Stimulated activated naive CD4-positive, alpha-beta T cell treated with Interleukin-2 at 50 U/mL for 16 hours (primary cell): ENCODE data around the gene RPP14.
"Not testable (repeated sequence)": the region's sequence is repeated elsewhere in the genome, so short reads cannot be mapped to it uniquely, and the experiment has no call there.

Experiments used
- DNase-seq: peaks from one replicate; lab custom pipeline; 2025; lab: John Stamatoyannopoulos, UW

The RPP14 gene

DNA sequence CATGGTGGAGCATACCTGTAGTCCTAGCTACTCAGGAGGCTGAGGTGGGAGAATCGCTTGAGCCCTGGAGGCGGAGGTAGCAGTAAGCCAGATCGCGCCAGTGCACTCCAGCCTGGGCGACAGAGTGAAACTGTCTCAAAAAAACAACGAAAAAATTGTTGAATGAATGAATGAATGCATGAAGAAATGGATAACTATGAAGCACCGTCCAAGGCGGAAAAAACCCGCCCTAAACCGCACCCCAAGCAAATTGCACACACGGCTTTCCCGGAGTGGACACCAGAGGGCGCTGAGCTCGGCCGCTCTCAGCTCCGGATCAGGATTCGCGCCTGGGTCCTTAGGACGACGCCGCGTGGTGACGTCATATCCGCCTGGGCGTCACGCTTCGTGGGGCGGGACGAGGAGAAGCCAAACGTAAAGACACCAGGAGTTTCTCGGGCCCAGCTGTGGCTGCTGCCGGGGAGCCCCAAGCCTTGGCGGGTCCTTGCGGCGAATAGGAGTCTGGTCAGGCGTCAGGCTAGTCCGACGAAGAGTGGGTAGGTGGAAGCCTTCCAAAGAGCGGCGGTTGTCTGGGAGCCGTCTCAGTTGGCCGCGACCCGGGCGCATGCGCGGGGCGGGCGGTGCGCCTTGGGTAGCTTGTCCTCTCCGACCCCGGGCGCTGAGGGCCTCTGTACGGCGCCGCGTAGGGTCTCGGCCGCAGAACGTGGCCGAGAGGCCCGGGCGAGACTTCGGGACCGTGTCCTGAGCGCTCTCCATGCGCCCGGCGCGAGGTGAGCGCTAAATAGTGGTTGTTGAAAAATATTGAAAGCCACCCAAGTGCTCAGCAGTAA is at the start of gene RPP14, which contains the start of gene HTD2:
Gene RPP14 (plus strand): TSS at position 364 of the 830 bp plus-strand sequence. CDS start 4,085 bp downstream, outside the sequence.
Gene HTD2 (plus strand): TSS at position 639 of the 830 bp plus-strand sequence. CDS start 11,094 bp downstream, outside the sequence.
- DNase-seq: peak; percentile 98

DNA sequence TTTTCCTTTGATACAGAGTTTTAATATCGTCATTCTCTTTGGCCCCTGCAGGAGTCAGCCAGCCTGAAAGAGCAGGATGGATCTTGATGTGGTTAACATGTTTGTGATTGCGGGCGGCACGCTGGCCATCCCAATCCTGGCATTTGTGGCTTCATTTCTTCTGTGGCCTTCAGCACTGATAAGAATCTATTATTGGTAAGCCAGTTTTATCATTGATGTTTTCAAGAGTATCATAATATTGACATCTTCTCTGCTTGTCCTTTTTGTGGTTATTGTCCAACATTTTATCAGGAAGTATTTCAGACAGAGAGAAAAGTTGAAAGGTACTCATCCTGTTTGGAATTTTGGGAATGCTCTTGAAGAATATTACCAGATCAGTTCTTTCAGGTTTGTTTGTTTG is 49.5 kb upstream of the RPP14 start:
- DNase-seq: no peak

DNA sequence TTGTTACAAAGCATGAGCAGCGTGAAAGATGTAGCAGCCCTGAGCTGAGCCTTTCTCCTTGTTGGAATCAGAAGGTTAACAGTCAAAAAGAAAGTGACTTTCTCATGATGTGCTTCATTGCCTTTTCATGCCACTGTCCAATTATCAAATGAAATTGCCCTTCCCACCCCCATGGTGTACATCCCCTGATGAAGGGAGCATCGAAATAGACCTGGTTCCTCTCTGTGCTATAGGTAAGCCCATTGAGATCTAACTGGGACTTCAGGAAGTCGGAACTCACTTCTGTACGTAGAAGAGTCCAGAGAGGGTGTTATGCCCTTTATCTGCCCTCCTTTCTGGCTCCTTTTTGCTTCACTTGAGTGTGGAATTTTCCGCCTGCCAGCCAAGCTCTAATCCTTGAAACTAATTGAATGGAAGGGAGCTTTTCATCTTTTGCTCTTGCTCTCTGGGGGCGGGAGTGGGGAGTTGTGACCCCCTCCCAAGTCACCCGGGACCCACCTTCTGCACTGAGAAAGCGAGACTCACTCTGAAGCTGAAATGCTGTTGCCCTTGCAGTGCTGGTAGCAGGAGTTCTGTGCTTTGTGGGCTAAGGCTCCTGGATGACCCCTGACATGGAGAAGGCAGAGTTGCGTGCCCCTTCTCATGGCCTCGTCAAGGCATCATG is 47.5 kb upstream of the RPP14 start:
- no peak for DNase-seq

DNA sequence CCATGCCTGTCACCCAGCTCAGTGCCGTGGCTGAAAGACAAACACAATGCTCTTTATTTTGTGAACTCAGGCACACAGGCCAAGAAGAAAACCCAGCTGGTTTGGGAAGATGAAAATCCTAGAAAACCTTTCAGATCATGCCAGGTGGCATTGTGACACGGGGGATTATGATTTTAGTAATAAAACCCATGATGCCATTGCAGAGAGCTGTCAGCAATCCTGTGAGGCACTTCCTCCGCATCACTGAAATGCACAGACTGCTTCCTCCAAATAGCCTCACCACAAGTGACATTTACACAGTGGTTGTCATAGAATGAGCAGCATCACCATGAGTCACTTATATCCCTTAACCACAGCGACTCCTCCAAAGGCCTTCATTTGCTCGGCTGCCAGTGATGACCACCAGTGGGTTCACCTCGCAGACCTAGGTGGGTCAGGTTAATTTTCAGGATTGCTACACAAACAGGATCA is 45.7 kb upstream of the RPP14 start:
- no peak for DNase-seq

DNA sequence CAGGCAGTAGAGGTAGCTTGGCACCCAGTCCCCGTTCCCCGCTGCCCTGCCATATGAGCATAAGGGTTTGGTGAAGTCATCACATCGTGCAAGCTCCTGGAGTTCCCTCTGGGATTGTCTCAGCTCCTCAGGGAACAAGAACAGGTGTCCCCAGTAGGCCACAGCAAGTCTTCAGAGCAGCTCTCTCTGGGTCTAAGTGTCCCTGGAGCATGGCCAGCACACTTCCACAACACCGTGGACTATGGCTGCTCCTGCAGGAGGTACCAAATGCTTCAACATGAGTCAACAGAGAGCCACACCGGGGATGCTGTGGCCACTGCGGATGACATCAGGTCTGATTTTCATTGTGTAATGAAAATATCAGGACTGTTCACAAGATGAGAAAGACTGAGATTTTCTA is 45.3 kb upstream of the RPP14 start:
- no peak for DNase-seq

DNA sequence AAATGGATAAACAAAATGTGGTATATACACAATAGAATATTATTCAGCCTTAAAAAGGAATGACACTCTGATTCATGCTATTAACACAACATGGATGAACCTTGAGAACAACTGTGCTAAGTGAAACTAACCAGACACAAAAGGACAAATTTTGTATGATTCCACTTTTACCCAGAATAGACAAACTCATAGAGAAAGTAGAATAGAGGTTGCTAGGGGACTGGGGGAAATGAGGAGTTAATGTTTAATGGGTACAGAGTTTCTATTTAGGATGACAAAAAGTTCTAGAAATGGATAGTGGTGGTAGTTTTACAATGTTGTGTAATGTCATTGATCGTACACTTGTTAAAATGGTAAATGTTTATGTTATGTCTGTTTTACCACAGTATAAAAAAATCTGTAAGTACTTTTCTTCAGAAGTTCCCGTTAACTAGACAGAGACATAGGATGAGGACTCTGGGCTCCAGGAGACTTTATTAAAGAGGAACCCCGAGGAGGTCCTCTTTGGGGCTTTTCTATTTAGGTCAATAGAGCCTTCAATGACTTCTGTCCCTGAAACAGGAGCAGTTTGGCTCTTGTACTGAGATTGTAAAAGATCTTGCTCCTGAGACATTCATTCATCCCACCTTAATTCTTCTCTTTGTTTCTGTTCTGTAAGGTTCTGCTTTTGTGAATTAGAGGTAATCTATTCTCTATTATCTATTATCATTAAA is 43.9 kb upstream of the RPP14 start:
- no peak for DNase-seq

DNA sequence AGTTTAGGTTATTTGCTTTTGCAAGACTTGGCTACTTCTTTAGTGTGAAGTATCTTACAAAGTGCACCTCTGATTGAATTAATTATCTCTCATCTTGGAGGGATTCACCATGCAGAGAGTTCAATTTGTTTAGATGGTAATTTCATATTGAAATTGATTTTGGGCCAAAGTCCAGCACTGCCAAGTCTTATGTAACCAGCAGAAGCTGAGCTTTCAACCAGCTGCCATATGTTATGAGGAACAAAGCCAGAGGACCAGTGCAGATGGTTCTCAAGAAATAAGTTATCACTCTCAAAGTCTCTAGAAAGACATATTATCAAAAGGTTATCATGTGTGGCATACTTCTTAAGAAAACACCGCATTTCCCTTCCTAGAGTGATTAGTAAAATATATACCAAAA is 39.5 kb upstream of the RPP14 start:
- no peak for DNase-seq

DNA sequence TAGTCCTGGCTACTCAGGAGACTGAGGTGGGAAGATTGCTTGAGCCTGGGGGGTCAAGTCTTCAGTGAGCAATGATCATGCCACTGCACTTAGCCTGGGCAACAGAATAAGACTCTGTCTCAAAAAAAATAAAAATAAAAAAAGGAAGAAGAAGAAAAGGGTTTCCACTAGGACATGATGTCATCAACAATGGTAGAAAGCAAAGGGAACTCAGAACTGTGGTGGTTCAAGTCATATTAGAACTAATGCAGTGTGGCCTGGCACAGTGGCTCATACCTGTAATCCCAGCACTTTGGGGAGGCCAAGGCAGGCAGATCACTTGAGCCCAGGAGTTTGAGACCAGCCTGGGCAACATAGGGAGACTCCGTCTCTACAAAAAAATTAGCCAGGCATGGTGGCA is 38.5 kb upstream of the RPP14 start:
- DNase-seq: not testable (repeated sequence)

DNA sequence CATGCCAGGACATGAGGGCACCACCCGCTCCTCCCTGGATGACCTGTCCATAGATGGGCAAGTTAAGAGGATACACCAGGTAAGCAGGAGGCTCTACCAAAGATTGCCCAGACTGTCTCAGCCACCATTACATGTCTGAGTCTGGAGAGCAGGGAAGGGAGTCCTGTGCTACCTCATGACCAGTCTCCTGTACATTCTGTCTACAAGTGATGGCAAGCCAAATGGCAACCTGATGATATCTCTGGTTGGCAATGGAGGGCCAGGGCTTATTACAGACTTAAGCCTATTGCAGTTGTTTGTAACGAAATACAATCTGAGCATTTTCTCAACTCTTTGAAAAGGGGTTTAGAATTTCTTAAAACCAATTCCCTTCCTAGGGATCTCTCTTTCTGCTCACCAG is 36.7 kb upstream of the RPP14 start:
- no peak for DNase-seq

DNA sequence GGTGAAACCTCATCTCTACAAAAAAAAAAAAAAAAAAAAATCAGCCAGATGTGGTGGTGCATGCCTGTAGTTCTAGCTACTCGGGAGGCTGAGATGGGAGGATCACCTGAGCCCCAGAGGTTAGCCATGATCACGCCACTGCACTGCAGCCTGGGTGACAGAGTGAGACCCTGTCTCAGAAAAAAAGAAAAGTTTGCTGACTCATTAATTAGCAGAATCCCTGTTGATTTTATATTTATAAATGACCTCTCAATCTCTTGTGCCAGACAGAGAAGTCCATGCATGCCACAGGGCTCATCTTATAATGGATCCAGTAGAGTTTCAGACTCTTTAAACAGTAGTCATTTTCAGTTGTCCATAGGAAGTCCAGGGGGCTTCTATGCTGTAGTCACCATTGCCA is 35.6 kb upstream of the RPP14 start:
- DNase-seq: no peak

DNA sequence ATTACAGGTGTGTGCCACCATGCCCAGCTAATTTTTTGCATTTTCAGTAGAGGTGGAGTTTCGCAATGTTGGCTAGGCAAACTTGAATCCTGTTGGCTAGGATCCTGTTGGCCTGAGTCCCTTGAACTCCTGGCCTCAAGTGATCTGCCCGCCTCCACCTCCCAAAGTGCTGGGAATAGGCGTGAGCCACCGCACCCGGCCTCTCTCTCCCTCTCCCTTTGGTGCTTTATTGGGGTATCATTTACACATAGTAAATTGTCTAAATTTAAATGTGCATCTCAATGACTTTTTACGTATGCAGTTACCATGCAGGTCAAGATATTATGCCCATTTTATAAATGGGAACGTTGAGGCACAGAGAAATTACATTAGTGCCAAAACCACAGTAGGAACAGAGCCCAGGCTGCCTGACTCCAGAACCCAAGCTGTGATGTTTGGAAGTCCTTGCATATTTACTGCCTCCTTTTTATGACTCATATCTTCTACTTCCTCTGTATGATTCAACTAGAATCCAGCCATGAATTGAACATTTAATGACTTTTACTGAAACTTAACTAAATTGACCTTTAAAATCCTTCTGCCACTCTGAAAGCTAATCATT is 34.0 kb upstream of the RPP14 start:
- DNase-seq: no peak

DNA sequence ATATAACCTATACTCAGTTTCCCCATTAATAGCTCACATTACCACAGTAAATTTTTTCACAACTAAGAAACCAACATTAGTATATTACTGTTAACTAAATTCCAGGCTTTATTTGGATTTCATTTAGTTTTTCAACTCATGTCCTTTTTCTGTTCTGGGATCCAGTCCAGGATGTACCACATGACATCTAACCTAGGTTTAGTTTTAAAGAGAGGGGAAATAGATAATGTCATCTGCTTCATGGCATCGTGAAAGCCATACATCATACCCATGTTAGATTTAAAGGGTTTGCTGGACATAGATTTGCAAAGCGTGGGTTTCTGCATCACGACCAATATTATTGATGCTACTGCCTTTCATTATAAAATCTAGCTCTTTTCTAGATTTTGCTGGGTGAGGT is 33.2 kb upstream of the RPP14 start:
- DNase-seq: no peak

DNA sequence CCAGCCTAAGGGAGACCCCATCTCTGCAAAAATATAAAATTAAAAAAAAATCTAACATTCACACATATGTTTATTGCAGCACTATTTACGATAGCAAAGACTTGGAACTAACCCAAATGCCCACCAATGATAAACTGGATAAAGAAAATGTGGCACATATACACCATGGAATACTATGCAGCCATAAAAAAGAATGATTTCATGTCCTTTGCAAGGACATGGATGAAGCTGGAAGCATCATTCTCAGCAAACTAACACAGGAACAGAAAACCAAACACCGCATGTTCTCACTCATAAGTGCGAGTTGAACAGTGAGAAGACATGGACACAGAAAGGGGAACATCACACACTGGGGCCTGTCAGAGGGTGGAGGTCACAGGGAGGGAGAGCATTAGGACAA is 32.7 kb upstream of the RPP14 start:
- not testable (repeated sequence) for DNase-seq

DNA sequence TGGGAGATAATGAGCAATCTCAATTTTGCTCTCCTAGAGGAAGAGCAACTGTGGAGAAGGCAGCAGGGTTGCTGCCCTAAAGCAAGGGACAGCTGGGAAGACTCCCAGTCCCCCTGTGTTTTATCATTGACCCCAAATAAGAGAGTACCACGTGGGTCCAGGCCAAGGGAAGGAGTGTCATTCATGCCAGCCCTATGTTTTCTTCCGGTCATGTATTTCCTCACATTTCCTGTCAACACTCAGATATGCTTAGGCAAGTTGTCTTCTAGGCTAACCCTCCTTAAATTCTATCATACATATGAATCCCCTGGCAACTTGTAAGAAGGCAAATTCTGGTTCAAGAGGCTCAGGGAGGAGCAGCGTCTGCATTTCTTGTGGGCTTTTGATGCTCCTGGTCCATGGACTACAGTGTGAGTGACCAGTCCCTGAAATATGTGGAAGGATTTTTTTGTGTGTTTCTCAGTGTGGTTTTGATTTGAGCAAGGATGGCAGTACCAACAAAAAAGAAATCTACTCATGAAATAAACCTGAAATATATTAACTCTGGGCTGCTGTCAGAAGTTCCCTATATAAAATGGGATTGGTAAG is 31.9 kb upstream of the RPP14 start:
- no peak for DNase-seq

DNA sequence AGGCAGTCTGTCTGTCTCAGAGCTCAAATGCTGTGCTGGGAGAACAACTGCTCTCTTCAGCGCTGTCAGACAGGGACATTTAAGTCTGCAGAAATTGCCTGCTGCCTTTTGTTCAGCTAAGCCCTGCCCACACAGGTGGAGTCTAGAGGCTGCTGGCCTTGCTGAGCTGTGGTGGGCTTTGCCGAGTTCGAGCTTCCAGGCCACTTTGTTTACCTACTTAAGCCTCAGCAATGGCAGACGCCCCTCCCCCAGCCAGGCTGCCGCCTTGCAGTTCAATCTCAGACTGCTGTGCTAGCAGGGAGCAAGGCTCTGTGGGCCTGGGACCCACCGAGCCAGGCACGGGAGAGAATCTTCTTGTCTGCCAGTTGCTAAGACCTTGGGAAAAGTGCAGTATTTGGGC is 25.0 kb upstream of the RPP14 start:
- no peak for DNase-seq

DNA sequence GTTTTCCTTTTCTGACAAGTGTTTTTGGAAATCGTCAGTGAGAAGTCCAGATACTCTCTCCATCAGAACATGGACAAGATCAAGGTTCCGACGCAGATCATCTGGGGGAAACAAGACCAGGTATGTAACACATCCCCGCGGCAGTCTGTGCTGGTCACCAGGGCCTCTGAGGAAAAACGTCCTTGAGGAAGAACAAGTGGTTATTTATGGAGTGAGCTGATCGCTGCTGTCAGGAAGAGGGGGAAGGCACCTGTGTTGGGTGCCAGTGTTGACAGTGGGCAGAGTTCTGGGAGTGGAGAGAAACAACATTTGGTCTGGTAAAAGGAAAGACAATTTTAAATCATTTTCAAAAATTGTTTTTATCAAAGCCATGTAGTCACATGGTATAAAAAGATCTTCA is 20.7 kb upstream of the RPP14 start:
- no peak for DNase-seq

DNA sequence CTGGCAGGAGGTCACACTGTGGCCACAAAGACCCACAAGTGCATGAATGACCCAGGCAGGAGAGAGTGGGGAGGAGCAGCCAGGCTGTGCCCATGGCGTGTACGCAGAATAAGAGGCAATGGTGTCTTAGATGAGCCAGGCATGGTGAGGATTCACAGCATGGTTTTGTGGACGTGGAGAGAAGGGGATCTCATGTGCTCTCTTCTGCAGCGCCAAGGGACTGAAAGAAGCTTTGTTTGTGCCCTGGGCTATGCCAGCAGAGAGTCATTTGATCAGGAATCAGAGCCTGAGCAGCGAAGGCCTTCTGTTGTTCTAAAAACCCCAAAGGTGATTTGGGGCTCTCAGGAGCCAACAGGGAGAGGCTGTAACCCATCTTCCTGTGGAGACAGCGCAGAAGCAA is 18.7 kb upstream of the RPP14 start:
- no peak for DNase-seq

DNA sequence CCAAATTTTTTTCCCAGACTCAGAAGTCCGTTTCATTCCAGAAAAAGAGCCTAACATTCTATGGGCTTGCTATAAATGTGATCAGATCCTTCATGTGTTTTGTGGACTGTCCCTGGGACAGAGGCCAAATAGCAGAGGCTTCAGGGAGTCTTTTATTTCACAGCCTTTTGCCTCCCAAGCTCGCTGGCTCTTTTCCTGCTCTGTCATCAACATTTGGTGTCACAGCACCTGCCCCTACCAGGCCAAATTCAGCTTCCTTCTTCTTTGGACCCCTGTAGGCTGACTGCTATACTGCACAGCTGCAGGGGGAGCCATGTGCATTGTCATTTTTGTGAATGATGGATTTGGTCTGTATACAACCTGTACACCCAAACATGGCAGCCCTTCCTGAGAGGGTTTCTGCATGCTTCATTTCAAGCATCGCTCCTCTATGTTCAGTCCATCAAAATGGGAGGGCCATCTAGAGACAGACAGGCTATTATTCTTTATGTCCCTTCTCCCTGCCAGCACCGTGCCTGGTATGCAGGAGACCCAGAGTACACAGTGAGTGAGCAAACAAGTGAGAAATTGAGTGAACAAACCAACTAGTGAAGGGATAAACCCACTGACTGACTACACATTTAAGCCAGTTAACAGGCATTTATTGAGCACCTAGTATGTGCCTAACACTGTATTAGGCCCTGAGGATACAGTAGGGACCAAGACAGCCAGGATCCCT is 17.9 kb upstream of the RPP14 start:
- no peak for DNase-seq

DNA sequence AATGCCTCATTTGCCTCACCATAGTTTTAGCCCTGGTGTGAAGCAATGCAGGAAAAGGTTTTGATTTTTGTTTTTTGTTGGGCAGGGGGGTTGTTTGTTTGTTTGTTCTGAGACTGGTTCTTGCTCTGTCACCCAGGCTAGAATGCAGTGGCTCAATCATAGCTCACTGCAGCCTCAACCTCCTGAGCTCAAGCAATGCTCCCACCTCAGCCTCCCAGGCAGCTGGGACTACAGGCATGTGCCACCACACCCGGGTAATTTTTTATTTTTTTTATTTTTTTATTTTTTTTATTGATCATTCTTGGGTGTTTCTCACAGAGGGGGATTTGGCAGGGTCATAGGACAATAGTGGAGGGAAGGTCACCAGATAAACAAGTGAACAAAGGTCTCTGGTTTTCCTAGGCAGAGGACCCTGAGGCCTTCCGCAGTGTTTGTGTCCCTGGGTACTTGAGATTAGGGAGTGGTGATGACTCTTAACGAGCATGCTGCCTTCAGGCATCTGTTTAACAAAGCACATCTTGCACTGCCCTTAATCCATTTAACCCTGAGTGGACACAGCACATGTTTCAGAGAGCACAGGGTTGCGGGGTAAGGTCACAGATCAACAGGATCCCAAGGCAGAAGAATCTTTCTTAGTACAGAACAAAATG is 17.0 kb upstream of the RPP14 start:
- not testable (repeated sequence) for DNase-seq

DNA sequence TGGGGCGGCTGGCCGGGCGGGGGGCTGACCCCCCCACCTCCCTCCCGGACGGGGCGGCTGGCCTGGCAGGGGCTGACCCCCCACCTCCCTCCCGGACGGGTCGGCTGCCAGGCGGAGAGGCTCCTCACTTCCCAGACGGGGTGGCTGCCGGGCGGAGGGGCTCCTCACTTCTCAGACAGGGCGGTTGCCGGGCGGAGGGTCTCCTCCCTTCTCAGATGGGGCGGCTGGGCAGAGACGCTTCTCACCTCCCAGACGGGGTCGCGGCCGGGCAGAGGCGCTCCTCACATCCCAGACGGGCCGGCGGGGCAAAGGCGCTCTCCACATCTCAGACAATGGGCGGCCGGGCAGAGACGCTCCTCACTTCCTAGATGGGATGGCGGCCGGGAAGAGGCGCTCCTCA is 15.6 kb upstream of the RPP14 start:
- DNase-seq: not testable (repeated sequence)
